ENCODE data around the gene CDH5.

The CDH5 gene

GRCh38 chr16:66361604-66362135, 4.8 kb upstream of the CDH5 start:
- no peaks in the 10 kb centered on the region for H3K9me3 Mint-ChIP-seq
- no peaks in the 10 kb centered on the region for H3K4me1 Mint-ChIP-seq (ENCODE audit: low read depth)
- H3K4me3 Mint-ChIP-seq = no peak overlapping the region
- H3K36me3 Mint-ChIP-seq (ENCODE audit: low read depth) = no peaks in the 10 kb centered on the region
- peaks cover 37% of the 10 kb centered on the region for H3K27me3 Mint-ChIP-seq (ENCODE audit: low read depth)
- no peak for DNase-seq (ENCODE audit: low spot score)
- H3K27ac Mint-ChIP-seq = no peak overlapping the region

DNA sequence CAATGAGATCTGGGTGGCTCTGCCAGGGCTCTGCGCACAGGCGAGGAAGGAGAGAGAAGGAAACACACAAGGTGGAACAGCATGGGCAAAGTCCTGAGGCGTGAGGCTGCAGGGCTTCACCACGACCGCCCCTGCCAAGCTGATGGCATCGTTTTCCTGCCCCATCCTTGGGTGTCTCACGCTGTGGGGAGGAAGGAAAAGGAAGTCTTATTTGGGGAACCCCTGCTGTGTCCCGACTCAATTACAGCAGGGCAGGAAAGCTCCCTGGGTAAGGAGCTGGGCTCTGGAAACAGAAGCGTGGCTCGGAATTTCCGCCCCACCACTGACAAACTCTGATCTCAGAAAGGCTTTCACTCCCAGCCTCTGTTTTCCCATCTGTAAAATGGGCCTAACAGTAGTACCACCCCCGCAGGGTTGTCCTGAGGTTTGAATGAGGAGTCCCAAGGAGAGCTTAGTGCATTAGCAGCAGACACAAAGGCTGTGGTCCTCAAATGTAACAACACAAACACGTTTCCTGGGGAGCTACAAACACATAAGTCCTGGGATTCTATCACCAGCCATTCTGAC, 3.2 kb upstream of the CDH5 start:
- Mint-ChIP-seq H3K36me3 (ENCODE audit: low read depth) (no peaks in the 10 kb centered on the region), H3K4me3 (no peak overlapping the region), H3K27me3 (ENCODE audit: low read depth) (peaks cover 35% of the 10 kb centered on the region), H3K9me3 (no peaks in the 10 kb centered on the region), H3K4me1 (ENCODE audit: low read depth) (no peaks in the 10 kb centered on the region), H3K27ac (no peak overlapping the region)
- no peak for DNase-seq (ENCODE audit: low spot score)

DNA sequence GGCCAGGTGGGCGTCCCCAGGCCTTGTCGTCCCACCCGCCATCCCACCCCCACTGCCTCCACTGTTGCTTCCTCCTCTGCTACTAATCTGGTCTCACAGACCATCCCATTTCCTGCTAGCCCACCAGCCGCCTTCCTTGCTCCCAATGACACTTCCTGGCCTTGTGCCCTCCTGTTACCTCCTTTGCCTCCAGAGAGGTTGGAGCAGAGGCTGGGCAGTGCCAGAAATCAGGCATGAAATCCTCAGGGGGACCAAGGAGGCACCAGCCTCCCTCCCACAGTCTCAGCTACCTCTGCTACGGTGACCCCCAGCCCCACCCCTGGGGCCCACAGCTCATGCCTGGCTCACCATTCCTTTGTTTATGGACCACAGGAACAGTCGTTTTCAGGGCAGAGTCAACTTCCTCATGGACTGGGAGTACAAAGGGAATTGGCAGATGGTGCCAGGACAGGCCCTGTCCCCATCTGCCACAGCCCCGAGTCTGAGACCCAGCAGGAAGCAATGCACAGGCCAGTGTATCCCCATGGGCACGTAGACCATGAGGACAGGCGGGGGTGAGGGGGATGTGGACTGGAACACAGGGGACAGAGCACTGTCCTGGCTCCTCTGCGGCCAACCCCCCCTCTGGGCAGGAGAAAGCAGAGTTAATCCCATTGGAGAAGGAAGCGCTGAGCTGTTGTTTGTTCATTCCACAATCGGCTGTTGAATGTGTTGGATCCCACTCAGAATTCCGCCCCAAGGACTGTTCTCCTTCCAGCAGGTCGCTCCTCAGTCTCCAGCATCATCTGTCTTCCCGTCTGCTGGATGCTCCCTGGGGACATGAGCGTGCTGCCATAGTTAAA, 2.2 kb upstream of the CDH5 start:
- H3K27me3 Mint-ChIP-seq (ENCODE audit: low read depth) = peaks cover 35% of the 10 kb centered on the region
- H3K27ac Mint-ChIP-seq = no peak overlapping the region
- peaks cover 5% of the 10 kb centered on the region for H3K4me1 Mint-ChIP-seq (ENCODE audit: low read depth)
- no peak for DNase-seq (ENCODE audit: low spot score)
- H3K9me3 Mint-ChIP-seq = no peaks in the 10 kb centered on the region
- no peaks in the 10 kb centered on the region for H3K36me3 Mint-ChIP-seq (ENCODE audit: low read depth)
- H3K4me3 Mint-ChIP-seq = no peak overlapping the region

DNA sequence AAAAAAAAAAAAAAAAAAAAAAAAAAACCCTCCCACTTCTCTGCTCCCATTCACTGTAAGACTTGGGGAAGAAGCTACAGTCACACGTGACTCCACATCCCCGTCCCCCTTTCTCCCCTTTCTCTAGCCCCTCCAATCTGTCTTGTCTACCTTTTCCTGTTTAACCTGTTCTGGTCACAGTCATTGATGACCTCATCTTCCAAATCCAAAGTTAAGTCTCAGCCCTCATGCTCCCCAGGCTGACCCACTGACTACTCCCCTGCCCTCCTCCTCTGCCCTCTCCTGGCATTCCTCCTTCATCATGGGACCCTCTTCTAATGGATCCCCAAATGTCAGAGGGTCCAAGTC, 1.6 kb upstream of the CDH5 start:
- H3K27me3 Mint-ChIP-seq (ENCODE audit: low read depth) = peaks cover 31% of the 10 kb centered on the region
- peaks cover 5% of the 10 kb centered on the region for H3K4me1 Mint-ChIP-seq (ENCODE audit: low read depth)
- no peak overlapping the region for H3K27ac Mint-ChIP-seq
- H3K4me3 Mint-ChIP-seq = no peak overlapping the region
- no peaks in the 10 kb centered on the region for H3K9me3 Mint-ChIP-seq
- H3K36me3 Mint-ChIP-seq (ENCODE audit: low read depth) = no peaks in the 10 kb centered on the region
- no peak for DNase-seq (ENCODE audit: low spot score)

DNA sequence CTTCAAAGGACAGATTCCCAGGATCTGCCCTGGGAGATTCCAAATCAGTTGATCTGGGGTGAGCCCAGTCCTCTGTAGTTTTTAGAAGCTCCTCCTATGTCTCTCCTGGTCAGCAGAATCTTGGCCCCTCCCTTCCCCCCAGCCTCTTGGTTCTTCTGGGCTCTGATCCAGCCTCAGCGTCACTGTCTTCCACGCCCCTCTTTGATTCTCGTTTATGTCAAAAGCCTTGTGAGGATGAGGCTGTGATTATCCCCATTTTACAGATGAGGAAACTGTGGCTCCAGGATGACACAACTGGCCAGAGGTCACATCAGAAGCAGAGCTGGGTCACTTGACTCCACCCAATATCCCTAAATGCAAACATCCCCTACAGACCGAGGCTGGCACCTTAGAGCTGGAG, 840 bp upstream of the CDH5 start:
- H3K27ac Mint-ChIP-seq = no peak overlapping the region
- peaks cover 5% of the 10 kb centered on the region for H3K4me1 Mint-ChIP-seq (ENCODE audit: low read depth)
- no peaks in the 10 kb centered on the region for H3K36me3 Mint-ChIP-seq (ENCODE audit: low read depth)
- DNase-seq (ENCODE audit: low spot score) = no peak
- no peaks in the 10 kb centered on the region for H3K9me3 Mint-ChIP-seq
- peaks cover 31% of the 10 kb centered on the region for H3K27me3 Mint-ChIP-seq (ENCODE audit: low read depth)
- no peak overlapping the region for H3K4me3 Mint-ChIP-seq

- no peak for DNase-seq (ENCODE audit: low spot score)
- H3K4me1 Mint-ChIP-seq (ENCODE audit: low read depth) = peaks cover 5% of the 10 kb centered on the region
- H3K36me3 Mint-ChIP-seq (ENCODE audit: low read depth) = no peaks in the 10 kb centered on the region
- no peak overlapping the region for H3K27ac Mint-ChIP-seq
- no peak overlapping the region for H3K4me3 Mint-ChIP-seq
- H3K9me3 Mint-ChIP-seq = no peaks in the 10 kb centered on the region
- H3K27me3 Mint-ChIP-seq (ENCODE audit: low read depth) = peaks cover 17% of the 10 kb centered on the region
Measured at GRCh38 chr16:66367968-66368891, 1.7 kb downstream of the CDH5 start.

DNA sequence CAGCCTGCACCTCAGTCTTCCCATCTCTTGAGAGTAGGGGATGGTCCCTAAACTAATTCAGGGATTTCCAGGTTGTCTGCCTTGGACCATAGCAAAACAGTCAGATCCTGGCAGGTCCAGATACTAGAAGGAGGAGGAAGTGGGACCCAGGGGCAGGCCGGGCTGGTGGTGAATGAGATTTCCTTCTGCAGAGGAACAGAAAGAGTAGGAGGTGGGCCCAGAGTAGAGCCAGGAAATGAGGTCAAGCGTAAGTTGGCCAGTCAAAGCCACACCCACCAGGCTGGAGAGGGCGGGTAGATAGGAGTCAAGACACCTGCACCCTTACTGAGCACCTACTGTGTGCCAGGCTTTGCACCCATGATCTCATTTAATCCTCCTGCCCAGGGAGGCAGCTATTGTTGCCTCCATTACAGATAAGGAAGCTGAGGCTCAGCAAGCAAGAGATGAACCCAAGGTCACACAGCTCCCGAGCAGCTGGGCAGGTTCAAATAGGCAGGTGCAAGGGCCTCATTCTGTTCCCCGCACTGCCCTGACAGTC, 2.6 kb downstream of the CDH5 start:
- DNase-seq (ENCODE audit: low spot score) = no peak
- no peak overlapping the region for H3K4me3 Mint-ChIP-seq
- H3K27ac Mint-ChIP-seq = no peak overlapping the region
- peaks cover 5% of the 10 kb centered on the region for H3K4me1 Mint-ChIP-seq (ENCODE audit: low read depth)
- peaks cover 13% of the 10 kb centered on the region for H3K27me3 Mint-ChIP-seq (ENCODE audit: low read depth)
- H3K36me3 Mint-ChIP-seq (ENCODE audit: low read depth) = no peaks in the 10 kb centered on the region
- no peaks in the 10 kb centered on the region for H3K9me3 Mint-ChIP-seq

DNA sequence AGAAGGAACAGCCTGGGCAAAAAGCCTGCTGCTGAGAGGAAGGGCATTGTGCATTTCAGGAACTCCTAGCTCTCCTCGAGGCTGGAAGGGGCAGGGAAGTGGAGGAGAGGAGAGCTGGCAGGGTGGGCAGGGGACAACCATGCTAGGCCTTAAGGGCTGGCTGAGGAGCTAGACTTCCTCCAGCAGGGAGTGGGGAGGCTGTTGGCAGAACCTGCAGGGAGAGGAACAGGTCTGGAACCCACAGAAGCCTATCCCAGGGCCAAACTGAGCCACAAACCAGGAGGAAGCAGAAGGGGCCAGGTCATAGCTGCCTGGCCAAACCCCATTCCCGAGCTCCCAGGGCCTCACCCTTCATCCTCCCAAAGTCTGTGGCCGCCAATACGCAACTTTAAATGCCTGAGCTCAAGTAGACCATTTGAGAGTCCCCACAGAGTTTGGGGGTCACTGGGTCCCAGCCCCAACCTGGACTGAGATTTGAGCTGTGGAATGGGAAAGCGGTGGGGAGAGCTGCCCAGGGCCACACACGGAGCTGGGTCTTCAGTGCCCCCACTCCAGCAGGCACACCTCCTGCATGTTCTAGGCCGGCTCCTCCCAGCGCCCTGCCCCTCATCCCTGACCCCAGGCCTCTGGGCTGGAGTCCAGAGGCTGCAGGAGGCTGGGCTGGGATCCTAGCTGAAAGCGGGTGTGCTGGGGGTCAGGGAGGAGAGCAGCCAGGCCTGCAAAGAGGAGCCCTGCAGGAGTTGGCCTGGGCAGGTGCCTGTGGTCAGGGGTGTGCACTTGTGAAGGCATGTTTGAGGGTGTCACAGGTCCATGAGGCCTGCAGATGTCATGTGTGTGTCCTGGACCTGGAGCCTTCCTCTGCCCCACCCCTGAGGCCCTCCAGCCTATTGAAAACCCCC, 4.5 kb downstream of the CDH5 start:
- no peak overlapping the region for H3K4me3 Mint-ChIP-seq
- peaks cover 5% of the 10 kb centered on the region for H3K4me1 Mint-ChIP-seq (ENCODE audit: low read depth)
- no peaks in the 10 kb centered on the region for H3K36me3 Mint-ChIP-seq (ENCODE audit: low read depth)
- no peaks in the 10 kb centered on the region for H3K9me3 Mint-ChIP-seq
- no peak overlapping the region for H3K27ac Mint-ChIP-seq
- no peak for DNase-seq (ENCODE audit: low spot score)
- no peaks in the 10 kb centered on the region for H3K27me3 Mint-ChIP-seq (ENCODE audit: low read depth)

GRCh38 chr16:66372078-66372897, 5.8 kb downstream of the CDH5 start:
- no peaks in the 10 kb centered on the region for H3K36me3 Mint-ChIP-seq (ENCODE audit: low read depth)
- H3K9me3 Mint-ChIP-seq = no peaks in the 10 kb centered on the region
- H3K27ac Mint-ChIP-seq = no peak overlapping the region
- peaks cover 5% of the 10 kb centered on the region for H3K4me1 Mint-ChIP-seq (ENCODE audit: low read depth)
- no peak overlapping the region for H3K4me3 Mint-ChIP-seq
- H3K27me3 Mint-ChIP-seq (ENCODE audit: low read depth) = no peaks in the 10 kb centered on the region
- no peak for DNase-seq (ENCODE audit: low spot score)

DNA sequence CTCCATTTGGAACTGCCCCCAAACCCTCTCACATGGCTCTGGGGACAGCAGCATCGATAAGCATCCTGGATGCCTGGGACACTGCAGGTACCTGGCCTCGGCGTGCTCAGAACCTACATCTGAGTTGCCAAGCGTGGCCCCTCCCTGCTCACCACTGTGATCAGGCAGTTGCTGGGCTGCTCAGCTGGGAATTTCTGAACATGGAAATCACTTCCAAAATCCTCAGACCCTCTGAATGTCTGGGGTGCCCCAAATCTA, 6.3 kb downstream of the CDH5 start:
- H3K36me3 Mint-ChIP-seq (ENCODE audit: low read depth) = no peaks in the 10 kb centered on the region
- H3K27ac Mint-ChIP-seq = no peak overlapping the region
- peaks cover 5% of the 10 kb centered on the region for H3K4me1 Mint-ChIP-seq (ENCODE audit: low read depth)

GRCh38 chr16:66373667-66374066, 7.2 kb downstream of the CDH5 start:
- Mint-ChIP-seq H3K4me1 (ENCODE audit: low read depth) (peaks cover 5% of the 10 kb centered on the region), H3K9me3 (no peaks in the 10 kb centered on the region), H3K36me3 (ENCODE audit: low read depth) (no peaks in the 10 kb centered on the region), H3K4me3 (no peak overlapping the region), H3K27ac (no peak overlapping the region), H3K27me3 (ENCODE audit: low read depth) (no peaks in the 10 kb centered on the region)
- no peak for DNase-seq (ENCODE audit: low spot score)

More for the DNA sequence above, 6.3 kb downstream of the CDH5 start:
- DNase-seq (ENCODE audit: low spot score) = no peak
- H3K27me3 Mint-ChIP-seq (ENCODE audit: low read depth) = no peaks in the 10 kb centered on the region
- H3K9me3 Mint-ChIP-seq = no peaks in the 10 kb centered on the region
- no peak overlapping the region for H3K4me3 Mint-ChIP-seq

- H3K36me3 Mint-ChIP-seq (ENCODE audit: low read depth) = no peaks in the 10 kb centered on the region
- peaks cover 1% of the 10 kb centered on the region for H3K4me1 Mint-ChIP-seq (ENCODE audit: low read depth)
- H3K9me3 Mint-ChIP-seq = no peaks in the 10 kb centered on the region
- DNase-seq (ENCODE audit: low spot score) = no peak
- H3K4me3 Mint-ChIP-seq = no peak overlapping the region
- H3K27me3 Mint-ChIP-seq (ENCODE audit: low read depth) = no peaks in the 10 kb centered on the region
- H3K27ac Mint-ChIP-seq = no peak overlapping the region
Measured at GRCh38 chr16:66374176-66374575, 7.7 kb downstream of the CDH5 start.
